LHCN-M2 (cell line): ENCODE results near the gene C14orf132. TPM values are rescaled to one million over a fixed set of nuclear protein-coding genes. Genes with fewer than 3 reads are reported as not detected.
"Not testable (repeated sequence)": the region's sequence is repeated elsewhere in the genome, so short reads cannot be mapped to it uniquely, and the experiment has no call there.

Source experiments
- DNase-seq: peaks from one replicate; pipeline ENCODE4 v3.0.0-alpha.2; 2012; ENCODE audit warnings: low read depth
- polyA plus RNA-seq: library from polyadenylated mRNA; unstranded; fragments of >200 nt; gene quantifications from one replicate; pipeline ENCODE4 v1.2.1, GENCODE V29; 2012; ENCODE audit warnings: missing spikeins
- total RNA-seq: library from RNA; depleted of rRNA; stranded (reverse); fragments of >200 nt; gene quantifications from 2 replicates; pipeline ENCODE4 v1.2.3, GENCODE V29; 2014; rRNA removed

Gene C14orf132
- 7.9 and 8.1 TPM in 2 replicates for total RNA-seq
- 9.1 TPM for polyA plus RNA-seq

DNA sequence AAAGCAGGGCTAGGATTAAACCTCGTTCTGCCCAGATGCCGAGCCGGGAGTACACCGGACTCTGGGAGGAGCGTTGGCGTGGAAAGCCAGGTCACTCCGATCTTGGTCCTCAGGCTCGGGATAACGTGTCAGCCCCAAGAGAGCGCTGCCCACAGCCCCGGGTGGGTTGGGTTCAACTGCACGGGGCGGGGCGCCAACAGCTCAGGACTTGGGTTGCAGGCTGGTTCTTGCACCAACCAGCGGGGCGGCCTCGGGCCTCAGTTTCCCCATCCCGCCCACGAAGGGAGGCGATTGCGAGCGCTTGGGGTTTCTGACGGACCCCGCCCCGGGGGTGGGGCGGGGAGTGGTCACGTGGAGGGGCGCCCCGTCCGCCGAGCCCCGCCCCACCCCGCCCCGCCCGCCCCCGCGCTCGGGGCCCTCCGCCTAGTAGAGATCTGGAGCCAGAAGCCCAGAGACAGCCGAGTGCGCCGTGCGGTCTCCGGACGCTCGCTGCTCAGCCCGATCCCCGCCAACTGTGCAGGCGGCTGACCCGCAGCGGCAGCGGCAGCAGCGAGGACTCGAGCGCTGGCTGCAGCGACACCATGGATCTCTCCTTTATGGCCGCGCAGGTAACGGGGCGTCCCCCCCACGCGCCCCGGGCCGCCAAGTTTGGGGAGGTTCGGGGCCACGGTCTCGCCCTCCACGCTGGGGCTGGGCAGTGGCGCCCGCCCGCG is at the start of gene C14orf132:
C14orf132 (plus strand) TSS at position 443 of the 713 bp plus-strand sequence; CDS start at position 582, 139 bp downstream.
- DNase-seq: peak; percentile 54

DNA sequence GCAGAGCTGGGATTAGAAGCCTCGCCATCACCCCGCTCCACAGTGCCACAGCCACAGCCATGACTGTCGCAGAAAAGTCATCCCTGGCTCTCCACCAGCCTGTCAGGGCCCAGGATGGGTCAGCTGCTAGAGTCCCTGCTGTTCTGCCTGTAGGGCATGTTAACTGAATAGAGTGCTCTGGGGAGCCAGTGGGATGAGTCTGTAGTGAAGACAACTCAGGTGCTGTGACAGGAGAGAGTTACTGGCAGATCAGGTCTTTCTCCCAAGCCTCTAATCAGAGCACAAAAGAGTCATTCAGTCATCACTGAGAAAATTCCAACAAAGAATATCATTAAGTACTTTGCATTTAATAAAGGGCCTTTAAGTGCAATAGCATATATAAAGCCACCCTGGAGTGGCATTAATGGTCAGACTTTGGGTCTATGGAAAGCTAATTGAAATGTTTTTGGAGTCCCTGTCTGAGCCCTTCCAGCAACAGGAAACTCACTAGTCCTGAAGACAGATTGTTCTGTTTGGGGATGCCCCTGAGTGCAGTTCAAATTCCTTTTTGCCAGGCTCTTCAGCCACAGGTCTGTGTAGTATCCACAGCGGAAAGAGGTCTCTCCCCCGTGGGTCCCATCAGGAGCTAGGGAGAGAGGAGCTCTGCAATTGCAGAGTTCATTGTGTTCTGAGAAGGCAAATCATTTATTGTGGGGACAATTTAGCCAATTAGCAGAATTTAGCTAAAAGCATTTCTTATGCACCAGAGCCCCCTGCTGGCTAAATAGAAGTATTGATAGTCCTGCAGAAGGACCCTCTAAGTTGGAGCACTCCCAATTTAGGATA is 45.2 kb upstream of the C14orf132 start:
- DNase-seq: peak; percentile 43

DNA sequence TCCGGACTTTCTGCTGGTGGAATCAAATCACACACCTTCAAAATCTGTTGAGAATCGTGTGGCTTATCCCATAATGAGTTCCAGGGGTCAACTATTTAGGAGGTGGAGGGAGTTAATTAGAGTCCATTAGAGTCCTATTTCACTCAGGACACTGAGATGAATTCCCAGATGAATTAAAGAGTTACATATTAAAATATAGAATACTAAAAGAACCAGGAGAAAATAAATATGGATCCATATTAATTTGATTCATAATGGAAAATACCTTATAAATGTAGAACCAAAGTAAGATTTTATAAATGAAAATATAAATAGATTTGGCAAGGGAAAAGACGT is 44.6 kb upstream of the C14orf132 start:
- no peak for DNase-seq

DNA sequence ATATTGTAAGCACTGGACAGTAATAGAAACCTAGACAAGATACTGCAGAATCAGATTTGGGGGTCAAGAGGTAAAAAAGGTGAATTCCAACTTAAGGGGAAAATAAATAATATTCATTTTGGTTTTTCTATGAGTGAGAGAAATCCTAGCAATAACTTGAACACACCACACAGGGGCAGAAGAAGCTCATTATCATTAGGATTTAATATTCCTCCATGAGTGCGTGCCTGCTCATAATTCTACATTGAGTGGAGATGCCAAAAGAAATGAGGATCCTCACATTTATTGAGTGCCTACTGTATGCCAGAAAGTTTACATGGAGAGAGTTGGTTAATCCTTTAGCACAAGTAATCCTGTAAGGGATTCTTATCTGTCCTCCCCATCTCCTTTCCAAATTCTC is 40.5 kb upstream of the C14orf132 start:
- peak; percentile 31 for DNase-seq

DNA sequence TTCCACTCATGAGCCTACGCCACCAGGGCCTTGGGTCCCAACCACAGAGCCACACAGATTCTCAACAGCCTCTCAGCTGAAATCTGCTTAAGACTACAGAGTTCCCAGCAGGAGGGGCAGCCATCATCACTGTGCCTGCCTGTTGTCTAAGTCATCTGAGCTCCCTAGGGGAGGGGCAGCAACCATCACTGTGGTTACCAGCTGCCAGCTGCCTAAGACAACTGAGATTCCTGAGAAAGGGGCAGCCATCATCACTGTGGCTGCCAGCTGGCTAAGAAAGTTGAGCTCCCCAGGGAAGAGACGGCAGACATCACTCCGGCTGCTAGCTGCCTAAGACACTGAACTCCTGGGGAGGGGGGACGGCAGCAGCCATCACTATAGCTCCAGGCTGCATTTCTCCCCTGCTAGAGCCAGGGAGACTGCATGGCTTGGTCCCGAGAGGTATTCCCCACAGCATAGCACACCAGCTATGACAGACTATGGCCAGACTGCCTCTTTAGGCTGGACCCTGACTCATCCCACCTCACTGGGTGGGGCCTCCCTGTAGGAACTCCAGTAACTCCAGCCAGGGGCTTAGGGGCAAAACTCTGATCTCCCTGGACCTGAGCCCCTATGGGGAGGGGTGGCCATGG is 37.2 kb upstream of the C14orf132 start:
- DNase-seq: peak; percentile 89

DNA sequence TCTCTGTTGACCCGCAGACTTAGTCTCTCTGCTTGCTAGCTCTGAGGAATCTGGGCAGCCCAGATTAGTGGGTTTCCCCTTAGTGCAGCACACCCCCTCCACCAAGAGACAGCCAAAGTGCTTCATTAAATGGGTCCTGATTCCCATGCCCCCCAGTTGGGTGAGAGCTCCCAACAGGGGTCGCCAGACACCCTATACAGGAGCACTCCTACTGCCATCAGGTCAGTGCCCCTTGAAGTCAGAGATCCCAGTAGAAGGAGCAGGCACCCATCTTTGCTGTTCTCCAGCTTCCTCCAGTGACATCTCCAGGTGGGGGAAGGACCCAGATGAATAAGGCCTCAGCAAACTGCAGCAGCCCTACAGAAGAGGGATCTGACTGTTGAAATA is 36.7 kb upstream of the C14orf132 start:
- DNase-seq: no peak

DNA sequence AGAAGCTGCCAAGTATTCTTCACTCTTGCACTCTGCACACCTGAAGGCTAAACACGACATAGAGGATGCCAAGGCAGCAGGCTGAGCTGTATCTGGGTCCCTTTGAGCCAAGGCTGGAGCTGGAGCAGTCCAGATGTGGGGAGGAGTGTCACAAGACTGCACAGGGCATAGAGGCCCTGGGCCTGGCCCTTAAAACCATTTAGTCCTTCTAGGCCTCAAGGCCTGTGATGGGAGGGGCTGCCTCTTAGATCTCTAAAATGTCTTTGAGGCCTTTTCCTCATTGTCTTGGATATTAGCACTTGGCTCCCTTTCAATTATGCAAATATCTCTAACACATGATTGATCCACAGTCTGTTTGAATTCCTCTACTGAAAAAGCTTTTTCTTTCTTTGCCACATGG is 28.0 kb upstream of the C14orf132 start:
- no peak for DNase-seq

DNA sequence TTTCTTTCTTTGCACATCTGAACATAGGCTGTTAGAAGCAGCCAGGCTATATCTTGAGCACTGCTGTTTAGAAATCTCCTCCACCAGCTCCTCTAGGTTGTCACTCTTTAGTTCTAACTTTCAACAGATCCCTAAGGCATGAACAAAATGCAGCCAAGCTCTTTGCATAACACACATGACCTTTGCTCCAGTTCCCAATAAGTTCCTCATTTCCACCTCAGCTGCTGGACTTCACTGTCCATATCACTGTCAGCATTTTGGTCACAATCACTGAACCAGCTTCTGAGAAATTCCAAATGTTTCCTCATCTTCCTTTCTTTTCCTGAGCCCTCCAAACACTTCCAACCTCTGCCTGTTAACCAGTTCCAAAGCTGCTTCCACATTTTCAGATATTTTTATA is 27.6 kb upstream of the C14orf132 start:
- DNase-seq: no peak

DNA sequence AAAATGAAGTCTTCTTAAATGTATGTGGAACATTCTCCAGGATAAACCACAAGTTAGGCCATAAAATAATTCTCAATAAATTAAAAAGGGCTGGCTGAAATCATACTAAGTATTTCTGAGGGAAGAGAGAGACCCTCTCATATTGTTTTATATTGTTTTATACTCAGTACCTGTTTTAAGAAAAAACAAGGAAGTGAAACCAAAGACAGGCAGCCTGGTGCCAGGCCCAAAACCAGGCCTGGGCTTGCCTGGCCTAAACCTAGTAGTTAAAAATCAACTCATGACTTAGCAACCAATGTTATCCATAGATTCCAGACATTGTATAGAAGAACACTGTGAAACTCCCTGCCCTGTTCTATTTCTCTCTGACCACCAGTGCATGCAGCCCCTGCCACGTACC is 26.4 kb upstream of the C14orf132 start:
- DNase-seq: not testable (repeated sequence)

DNA sequence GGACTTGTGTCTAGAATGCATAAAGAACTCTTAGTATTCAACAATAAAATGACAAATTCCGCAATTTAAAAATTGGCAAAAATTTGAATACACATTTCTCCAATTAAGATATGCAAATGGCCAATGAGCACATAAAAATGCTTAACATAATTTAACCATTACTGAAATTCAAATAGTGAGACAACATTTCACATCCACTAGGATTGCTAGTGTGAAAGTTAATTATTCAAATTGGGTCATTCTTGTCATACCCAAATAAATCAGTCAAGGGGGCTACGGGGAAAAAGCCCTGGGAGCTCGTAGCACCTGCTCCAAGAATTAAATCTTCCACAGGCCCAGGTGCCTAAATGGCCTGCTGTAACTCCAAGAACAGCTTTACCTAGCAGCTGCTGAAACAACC is 25.0 kb upstream of the C14orf132 start:
- DNase-seq: no peak

DNA sequence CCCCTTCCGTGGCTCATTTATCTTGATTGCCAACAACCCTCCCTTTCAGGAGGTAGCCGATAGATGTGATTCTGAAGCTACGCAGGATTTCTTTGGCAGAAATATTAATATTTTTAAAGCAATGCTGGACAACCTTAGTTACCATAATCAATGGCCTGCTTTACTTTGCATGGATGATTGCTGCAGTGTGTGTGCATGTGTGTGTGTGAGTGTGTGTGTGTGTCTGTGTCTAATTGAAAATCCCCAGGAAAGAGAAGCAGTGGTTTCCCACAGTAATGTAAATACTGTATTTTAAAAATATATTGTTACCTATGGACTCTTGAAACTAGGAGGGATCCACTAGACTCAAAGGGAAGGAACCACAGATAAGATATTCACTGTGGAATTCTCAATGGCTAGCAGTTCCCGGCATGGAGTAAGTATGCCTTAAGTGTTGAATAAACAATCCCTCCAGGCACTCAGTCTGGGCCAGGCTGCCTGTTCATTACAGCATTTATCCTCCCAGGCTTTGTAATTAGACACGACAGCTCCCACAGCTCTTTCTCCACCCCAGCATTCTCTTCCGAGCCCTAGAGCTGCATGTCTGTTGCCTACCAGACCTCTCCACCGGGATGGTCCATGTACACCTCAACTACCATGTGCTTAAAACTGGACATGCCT is 22.5 kb upstream of the C14orf132 start:
- DNase-seq: no peak

DNA sequence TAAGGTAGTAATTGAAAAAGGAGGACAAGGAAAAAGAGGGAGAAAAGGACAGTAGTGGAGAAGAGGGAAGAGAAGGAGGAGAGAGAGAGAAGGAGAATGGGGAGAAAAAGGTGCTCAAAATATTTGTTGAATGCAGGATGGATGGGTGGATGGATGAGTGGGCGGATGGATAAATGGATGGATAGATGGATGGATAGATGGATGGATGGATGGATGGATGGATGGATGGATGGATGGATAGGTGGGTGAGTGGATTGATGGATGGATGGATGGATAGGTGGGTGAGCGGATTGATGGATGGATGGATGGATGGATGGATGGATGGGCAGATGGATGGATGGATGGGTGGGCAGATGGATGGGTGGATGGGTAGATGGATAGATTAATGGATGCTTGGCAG is 21.3 kb upstream of the C14orf132 start:
- no peak for DNase-seq

DNA sequence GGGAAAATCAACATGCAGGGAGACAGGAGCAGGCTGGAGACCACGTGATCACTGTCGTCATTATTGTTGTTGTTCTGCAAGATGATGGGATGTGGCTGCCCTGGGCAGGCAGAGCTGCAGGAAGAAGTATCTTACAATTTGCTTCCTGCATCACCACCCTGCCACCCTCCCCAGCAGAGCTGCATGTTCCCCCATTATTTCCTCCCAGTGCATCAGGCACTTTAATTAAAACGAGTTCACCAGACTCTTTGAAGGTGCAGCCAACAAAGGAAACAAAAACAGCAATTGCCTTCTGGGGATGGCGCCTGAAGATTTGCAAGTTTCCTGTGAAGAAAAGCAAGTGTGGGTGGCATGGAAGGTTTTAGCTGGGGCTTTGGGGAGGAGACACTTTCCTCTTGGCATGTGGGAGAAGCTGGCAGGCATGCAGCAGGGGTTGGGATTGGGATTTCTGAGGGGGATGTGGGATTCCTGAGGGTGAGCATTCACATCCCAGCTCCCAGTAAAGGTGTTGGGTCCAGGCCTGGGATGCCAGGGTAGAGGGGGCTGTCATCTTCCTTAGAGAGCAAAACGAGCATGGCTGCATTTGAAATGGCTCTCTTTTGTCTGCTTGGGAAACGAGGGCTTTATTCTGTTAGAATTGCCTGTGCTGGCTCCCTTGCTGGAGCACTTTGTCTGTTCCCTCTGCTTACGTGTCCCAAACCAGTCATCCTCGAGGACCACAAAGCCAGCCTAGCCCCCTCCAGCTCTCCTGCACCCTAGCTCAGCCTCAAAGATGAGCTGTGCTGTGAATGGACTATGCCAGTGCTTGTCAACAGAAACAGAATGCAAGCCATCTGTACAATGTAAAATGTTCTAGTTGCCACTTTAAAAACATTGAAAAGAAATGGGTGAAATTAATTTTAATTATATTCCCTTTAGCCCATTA is 11.5 kb upstream of the C14orf132 start:
- no peak for DNase-seq

DNA sequence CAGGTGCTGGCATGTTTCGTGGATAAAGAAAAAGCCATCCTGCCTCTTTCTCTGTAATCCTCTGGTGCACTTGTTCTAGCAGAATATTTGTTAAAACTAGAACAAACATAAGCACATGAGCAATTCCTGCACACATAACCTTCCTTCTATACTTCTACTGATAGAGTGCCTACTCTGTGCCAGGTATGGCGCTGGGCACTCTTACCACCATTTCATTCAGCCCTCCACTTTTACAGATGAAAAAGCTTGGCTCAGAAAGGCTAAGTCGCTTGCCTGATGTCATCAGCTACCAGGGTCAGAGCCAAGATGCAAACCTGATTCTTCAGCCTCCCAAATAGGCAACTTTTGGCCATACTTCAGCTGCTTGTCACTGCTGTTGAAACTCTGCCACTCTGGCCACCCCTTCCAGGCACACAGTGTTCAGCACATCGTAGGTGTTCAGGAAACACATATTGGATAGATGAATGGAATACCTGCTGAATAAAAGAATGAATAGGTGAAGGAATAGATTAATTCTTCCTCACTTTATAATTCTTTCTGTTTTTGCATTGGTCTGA is 10.0 kb upstream of the C14orf132 start:
- DNase-seq: no peak

DNA sequence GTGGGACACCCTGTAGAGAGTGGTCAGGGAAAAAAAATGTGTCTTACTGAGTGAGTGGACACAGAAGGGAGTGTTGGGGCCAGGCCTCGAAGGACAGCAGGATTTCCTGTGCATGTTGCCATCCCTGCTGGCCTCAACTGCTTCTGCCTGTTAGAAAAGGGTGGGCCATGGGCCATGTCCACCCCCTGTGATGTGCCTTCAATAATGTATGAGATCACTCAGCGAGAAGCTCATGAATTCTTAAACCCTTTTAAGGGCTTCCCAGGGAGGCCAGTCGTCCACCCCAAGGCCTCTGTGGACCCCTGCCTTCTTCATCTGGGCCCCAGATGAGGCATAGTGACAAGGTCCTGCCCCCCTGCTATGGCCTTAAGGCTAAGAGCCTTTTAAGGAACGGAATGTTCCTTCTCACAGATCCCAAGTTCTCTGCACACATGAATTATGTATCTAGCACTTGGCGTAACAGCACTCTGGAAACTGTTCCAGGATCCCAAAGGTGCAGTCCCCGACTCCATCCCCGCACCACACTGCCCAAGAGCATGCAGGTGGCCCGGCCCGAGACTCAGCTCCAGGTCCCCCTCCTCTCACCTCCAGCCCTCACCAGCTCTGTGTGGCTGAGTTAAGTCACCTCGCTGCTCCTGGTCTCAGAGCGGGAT is 8.9 kb upstream of the C14orf132 start:
- no peak for DNase-seq

DNA sequence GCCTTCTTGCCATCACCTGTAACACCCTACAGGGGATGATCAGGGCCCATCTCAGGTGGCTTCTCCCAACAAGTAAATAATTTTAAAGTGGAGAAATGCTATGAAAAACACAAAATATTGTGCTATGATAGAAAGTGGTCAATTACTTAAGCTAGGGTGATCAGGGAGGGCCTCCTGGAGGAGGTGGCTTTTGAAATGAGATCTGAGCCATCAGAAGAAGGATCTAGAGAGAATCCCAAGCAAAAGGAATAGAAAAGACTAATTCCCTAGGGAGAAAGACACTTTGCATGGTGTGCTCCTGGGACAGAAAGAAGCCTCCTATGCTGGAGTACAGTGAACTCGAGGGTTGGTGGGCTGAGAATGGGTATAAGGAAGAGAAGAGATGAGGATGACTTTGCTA is 7.5 kb upstream of the C14orf132 start:
- no peak for DNase-seq

DNA sequence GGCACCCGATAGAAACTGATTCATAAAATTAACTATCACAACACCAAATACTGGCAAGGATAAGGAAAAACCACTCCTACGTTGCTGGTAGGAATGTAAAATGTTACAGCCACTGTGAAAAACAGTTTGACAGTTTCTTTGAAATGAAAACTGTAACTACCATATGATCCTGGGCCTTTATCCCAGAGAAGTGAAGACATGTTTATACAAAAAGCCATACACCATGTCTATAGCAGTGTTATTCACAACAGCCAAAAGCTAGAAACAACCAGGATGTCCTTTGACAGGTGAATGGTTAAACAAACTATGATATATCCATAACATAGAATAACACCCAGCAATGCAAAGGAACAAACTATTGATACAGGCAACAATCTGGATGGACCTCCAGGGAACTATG is 3.7 kb upstream of the C14orf132 start:
- no peak for DNase-seq

DNA sequence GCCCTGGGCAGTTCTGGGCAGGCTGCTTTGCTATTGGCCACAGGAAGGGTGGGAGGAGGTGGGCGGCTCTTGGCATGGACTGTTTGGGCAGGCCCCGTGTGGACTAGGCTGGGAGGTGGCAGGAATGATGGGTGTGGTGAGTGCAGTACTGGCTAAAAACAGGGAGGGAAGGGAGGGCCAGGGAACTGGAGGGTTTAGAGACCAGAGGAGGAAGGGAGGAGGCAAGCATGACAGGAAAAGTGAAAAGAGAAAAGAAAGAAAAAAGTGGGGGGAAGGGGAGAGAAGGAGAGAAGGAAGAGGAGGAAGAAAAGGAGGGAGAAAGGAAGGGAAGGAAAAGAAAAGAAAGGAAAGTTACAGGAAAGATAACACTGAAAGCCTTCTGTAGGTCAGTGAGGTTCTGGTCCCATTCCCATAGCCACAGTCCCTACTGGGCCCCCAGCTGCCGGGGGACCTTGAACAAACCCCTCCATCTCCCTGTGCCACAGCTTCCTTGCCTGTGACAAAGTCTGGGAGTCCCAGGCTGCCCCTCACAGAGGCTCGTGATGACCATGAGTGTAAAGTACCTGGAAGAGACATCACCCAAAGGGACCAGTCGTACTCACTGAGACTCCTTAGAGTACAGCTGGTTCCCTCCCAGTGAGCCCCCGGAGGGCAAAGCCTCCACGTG is 1.1 kb upstream of the C14orf132 start:
- DNase-seq: peak; percentile 56

DNA sequence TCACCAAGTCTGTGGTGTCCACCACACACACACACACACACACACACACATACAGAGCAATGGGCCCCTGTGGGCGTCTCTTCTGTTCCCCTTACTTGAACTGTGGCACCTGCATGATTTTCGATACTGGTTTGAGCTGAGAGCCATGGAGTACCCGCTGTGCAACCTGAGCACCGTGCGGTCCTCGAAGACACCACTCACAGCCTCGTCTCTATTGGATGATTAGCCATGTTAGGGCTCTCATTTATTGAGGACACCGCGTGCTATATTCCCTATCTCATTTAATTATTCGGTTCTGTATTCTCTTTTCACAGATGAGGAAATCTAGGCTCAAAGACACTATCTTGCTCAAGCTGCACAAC is 623 bp upstream of the C14orf132 start:
- DNase-seq: no peak
